Measurements from ENCODE around the gene PMIS2.
"Not testable (repeated sequence)": the region's sequence is repeated elsewhere in the genome, so short reads cannot be mapped to it uniquely, and the experiment has no call there.

Gene PMIS2

GRCh38 chr19:35590875-35591274 lies 4.9 kb downstream of the PMIS2 start:
- TF ChIP-seq CTCF (conservative IDR thresholded peaks at IDR 0.05; ENCODE audit: control insufficient read depth, insufficient read depth, low read depth, low read length) = no peak
- DNase-seq (ENCODE audit: low read depth) = no peak
- H3K4me3 ChIP-seq (ENCODE audit: control insufficient read depth, low read depth, low read length) = no peak overlapping the region

- peak; percentile 57 for DNase-seq (ENCODE audit: low read depth)
- H3K4me3 ChIP-seq (ENCODE audit: control insufficient read depth, low read depth, low read length) = no peak overlapping the region
- TF ChIP-seq CTCF (conservative IDR thresholded peaks at IDR 0.05; ENCODE audit: control insufficient read depth, insufficient read depth, low read depth, low read length) = peak; percentile 62
Measured at GRCh38 chr19:35592226-35592625, 6.3 kb downstream of the PMIS2 start.

GRCh38 chr19:35595026-35595425 lies 9.1 kb downstream of the PMIS2 start:
- DNase-seq (ENCODE audit: low read depth) = not testable (repeated sequence)

GRCh38 chr19:35595928-35596327 lies 10.0 kb downstream of the PMIS2 start:
- DNase-seq (ENCODE audit: low read depth) = no peak
- no peak for TF ChIP-seq CTCF (conservative IDR thresholded peaks at IDR 0.05; ENCODE audit: control insufficient read depth, insufficient read depth, low read depth, low read length)
- H3K4me3 ChIP-seq (ENCODE audit: control insufficient read depth, low read depth, low read length) = no peak overlapping the region

More at GRCh38 chr19:35595026-35595425, 9.1 kb downstream of the PMIS2 start:
- not testable (repeated sequence) for H3K4me3 ChIP-seq (ENCODE audit: control insufficient read depth, low read depth, low read length)

GRCh38 chr19:35596366-35596999 lies 10.5 kb downstream of the PMIS2 start:
- DNase-seq (ENCODE audit: low read depth) = peak; percentile 27
- H3K4me3 ChIP-seq (ENCODE audit: control insufficient read depth, low read depth, low read length) = no peak overlapping the region
- TF ChIP-seq CTCF (conservative IDR thresholded peaks at IDR 0.05; ENCODE audit: control insufficient read depth, insufficient read depth, low read depth, low read length) = no peak

- no peak for DNase-seq (ENCODE audit: low read depth)
- H3K4me3 ChIP-seq (ENCODE audit: control insufficient read depth, low read depth, low read length) = no peak overlapping the region
- TF ChIP-seq CTCF (conservative IDR thresholded peaks at IDR 0.05; ENCODE audit: control insufficient read depth, insufficient read depth, low read depth, low read length) = no peak
Measured at GRCh38 chr19:35601971-35602370, 16.0 kb downstream of the PMIS2 start.

GRCh38 chr19:35604436-35604835 lies 18.5 kb downstream of the PMIS2 start:
- H3K4me3 ChIP-seq (ENCODE audit: control insufficient read depth, low read depth, low read length); DNase-seq (ENCODE audit: low read depth): not testable (repeated sequence)

GRCh38 chr19:35607170-35607569 lies 21.2 kb downstream of the PMIS2 start:
- not testable (repeated sequence) for DNase-seq (ENCODE audit: low read depth); H3K4me3 ChIP-seq (ENCODE audit: control insufficient read depth, low read depth, low read length)

Measured in fibroblast of mammary gland (primary cell).